Ishikawa (cell line): ENCODE measurements around the gene TNIK.

Experiments used
- CEBPB ChIP-seq: IDR thresholded peaks from 2 replicates; pipeline ENCODE4 v1.6.1; 2012
- CREB1 ChIP-seq: IDR thresholded peaks from 2 replicates; pipeline ENCODE4 v1.6.1; 2012; ENCODE audit warnings: low read depth
- EGR1 ChIP-seq: IDR thresholded peaks from 2 replicates; pipeline ENCODE4 v1.6.1; 2012
- EP300 ChIP-seq: IDR thresholded peaks from 2 replicates; pipeline ENCODE4 v1.6.1; 2012; ENCODE audit warnings: borderline replicate concordance
- FOXM1 ChIP-seq: IDR thresholded peaks from 2 replicates; pipeline ENCODE4 v1.6.1; 2012; ENCODE audit warnings: low read depth, borderline replicate concordance
- MAX ChIP-seq: IDR thresholded peaks from 2 replicates; pipeline ENCODE4 v1.6.1; 2012
- NFIC ChIP-seq: IDR thresholded peaks from 2 replicates; pipeline ENCODE4 v1.6.1; 2012
- RAD21 ChIP-seq: IDR thresholded peaks from 2 replicates; pipeline ENCODE4 v1.6.1; 2012; ENCODE audit warnings: low read depth
- REST ChIP-seq: IDR thresholded peaks from 2 replicates; pipeline ENCODE4 v1.6.1; 2012; ENCODE audit warnings: low read depth, mild to moderate bottlenecking
- TAF1 ChIP-seq: IDR thresholded peaks from 2 replicates; pipeline ENCODE4 v1.6.1; 2012; ENCODE audit warnings: low read depth, mild to moderate bottlenecking
- TCF12 ChIP-seq: IDR thresholded peaks from 2 replicates; pipeline ENCODE4 v1.6.1; 2012; ENCODE audit warnings: low read depth
- TEAD4 ChIP-seq: IDR thresholded peaks from 2 replicates; pipeline ENCODE4 v1.6.1; 2012
- USF1 ChIP-seq: IDR thresholded peaks from 2 replicates; pipeline ENCODE4 v1.6.1; 2012
- YY1 ChIP-seq: IDR thresholded peaks from 2 replicates; pipeline ENCODE4 v1.6.1; 2012; ENCODE audit warnings: low read depth
- ZBTB7A ChIP-seq: IDR thresholded peaks from 2 replicates; pipeline ENCODE4 v1.6.1; 2012; ENCODE audit warnings: low read depth

TNIK gene

GRCh38 chr3:171044384-171044783, 415.8 kb downstream of the TNIK start:
- TF ChIP-seq YY1 (no peak), TEAD4 (no peak), USF1 (no peak), EGR1 (no peak)

- no peak for TF ChIP-seq ZBTB7A
- TF ChIP-seq TAF1 = no peak
- TF ChIP-seq YY1 = no peak
- no peak for TF ChIP-seq EP300
- TF ChIP-seq TCF12 = no peak
- TF ChIP-seq RAD21 = no peak
- TF ChIP-seq CREB1 = no peak
- no peak for TF ChIP-seq NFIC
- TF ChIP-seq EGR1 = no peak
- TF ChIP-seq TEAD4 = no peak
- no peak for TF ChIP-seq USF1
- no peak for TF ChIP-seq CEBPB
Measured at GRCh38 chr3:171039674-171040073, 420.5 kb downstream of the TNIK start.

- TF ChIP-seq TCF12 = no peak
- no peak for TF ChIP-seq CEBPB
- no peak for TF ChIP-seq NFIC
- no peak for TF ChIP-seq FOXM1
- TF ChIP-seq MAX = no peak
- TF ChIP-seq EGR1 = no peak
- TF ChIP-seq ZBTB7A = no peak
- TF ChIP-seq TEAD4 = no peak
- TF ChIP-seq TAF1 = no peak
- no peak for TF ChIP-seq EP300
- TF ChIP-seq CREB1 = no peak
- no peak for TF ChIP-seq REST
- no peak for TF ChIP-seq RAD21
- TF ChIP-seq USF1 = no peak
- no peak for TF ChIP-seq YY1
Measured at GRCh38 chr3:171038342-171038741, 421.9 kb downstream of the TNIK start.

GRCh38 chr3:171028779-171029232, 431.4 kb downstream of the TNIK start:
- no peak for TF ChIP-seq CREB1
- no peak for TF ChIP-seq EGR1
- TF ChIP-seq NFIC = no peak
- no peak for TF ChIP-seq TEAD4
- TF ChIP-seq MAX = no peak
- TF ChIP-seq YY1 = no peak

- TF ChIP-seq EP300 (no peak), TCF12 (no peak), RAD21 (no peak), TAF1 (no peak)
Measured at GRCh38 chr3:171028025-171028778, 432.0 kb downstream of the TNIK start.

GRCh38 chr3:171026597-171027293, 433.5 kb downstream of the TNIK start, which contains the start of gene SLC2A2:
TSS of gene SLC2A2 (minus strand) at chr3:171026720. CDS start at chr3:171026670, 50 bp downstream.
- TF ChIP-seq YY1 (no peak), FOXM1 (no peak), USF1 (no peak), CREB1 (no peak), ZBTB7A (no peak)

- TF ChIP-seq EGR1 = no peak
Measured at GRCh38 chr3:171023566-171023965, 436.6 kb downstream of the TNIK start.
